Measurements from ENCODE around the gene HSP90AB1. TPM values are rescaled to one million over a fixed set of nuclear protein-coding genes. Genes with fewer than 3 reads are reported as not detected.
A peak's percentile ranks its signal among the peaks of the same experiment; 100 is the strongest.

HSP90AB1 gene
- total and polyA plus RNA-seq, 9 of the 15 experiments (the other 6 are each of a cell fraction or from before 2014, with no cell fraction given): 1,780 to 3,358 (median 2,262) TPM

DNA sequence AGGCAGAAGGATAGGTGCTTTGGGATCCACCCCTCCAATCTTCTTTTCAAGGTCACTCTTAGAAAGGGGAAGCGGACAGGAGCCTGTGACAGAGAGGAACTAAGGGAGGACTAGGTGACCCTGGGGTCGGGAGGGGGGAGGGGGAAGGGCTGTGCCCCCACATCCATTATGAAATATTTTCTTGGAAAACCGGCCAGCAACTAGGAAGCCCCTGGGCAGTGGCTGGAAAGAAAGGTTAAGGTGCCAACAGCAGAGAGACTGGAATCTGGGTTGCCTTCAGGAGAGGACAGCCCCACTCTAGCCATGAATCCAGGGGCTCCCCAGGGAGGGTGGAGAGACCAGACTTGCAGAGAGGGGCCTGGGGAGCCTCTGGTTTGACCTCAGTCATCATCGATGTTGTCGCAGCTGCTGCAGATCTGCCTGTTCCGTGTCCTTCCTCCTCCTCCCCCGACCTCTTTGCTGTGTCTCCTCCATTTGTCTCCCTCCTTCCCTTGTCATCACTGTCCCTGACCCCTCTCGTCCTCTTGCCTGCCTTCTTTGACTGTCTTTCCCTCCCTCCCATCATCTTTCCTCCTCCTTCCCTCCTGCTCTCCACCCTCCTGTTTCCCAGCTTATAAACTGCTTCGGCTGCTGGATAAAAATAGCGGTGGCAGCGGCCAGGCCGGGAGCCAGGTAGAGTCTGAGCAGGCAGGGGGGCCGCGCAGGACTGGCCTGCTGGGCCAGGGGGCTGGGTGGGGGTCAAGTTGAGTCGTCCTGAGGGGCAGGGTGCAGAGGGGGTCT, 20.3 kb upstream of the HSP90AB1 start (continued):
- TF ChIP-seq, protein P1, sequence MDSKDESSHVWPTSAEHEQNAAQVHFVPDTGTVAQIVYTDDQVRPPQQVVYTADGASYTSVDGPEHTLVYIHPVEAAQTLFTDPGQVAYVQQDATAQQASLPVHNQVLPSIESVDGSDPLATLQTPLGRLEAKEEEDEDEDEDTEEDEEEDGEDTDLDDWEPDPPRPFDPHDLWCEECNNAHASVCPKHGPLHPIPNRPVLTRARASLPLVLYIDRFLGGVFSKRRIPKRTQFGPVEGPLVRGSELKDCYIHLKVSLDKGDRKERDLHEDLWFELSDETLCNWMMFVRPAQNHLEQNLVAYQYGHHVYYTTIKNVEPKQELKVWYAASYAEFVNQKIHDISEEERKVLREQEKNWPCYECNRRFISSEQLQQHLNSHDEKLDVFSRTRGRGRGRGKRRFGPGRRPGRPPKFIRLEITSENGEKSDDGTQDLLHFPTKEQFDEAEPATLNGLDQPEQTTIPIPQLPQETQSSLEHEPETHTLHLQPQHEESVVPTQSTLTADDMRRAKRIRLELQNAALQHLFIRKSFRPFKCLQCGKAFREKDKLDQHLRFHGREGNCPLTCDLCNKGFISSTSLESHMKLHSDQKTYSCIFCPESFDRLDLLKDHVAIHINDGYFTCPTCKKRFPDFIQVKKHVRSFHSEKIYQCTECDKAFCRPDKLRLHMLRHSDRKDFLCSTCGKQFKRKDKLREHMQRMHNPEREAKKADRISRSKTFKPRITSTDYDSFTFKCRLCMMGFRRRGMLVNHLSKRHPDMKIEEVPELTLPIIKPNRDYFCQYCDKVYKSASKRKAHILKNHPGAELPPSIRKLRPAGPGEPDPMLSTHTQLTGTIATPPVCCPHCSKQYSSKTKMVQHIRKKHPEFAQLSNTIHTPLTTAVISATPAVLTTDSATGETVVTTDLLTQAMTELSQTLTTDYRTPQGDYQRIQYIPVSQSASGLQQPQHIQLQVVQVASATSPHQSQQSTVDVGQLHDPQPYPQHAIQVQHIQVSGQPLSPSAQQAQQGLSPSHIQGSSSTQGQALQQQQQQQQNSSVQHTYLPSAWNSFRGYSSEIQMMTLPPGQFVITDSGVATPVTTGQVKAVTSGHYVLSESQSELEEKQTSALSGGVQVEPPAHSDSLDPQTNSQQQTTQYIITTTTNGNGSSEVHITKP (IDR thresholded peaks at IDR 0.05; ENCODE audit: partially characterized antibody): peak; percentile 78
- TF ChIP-seq POLR2A (conservative IDR thresholded peaks at IDR 0.05) (no peak), ELF4 (CRISPR knock-in tag; IDR thresholded peaks at IDR 0.05) (peak; percentile 73; the same call in 1 of the 2 replicates), MYNN (IDR thresholded peaks at IDR 0.05) (no peak), MYNN (CRISPR knock-in tag; IDR thresholded peaks at IDR 0.05) (no peak), IRF1 (CRISPR knock-in tag; IDR thresholded peaks at IDR 0.05; ENCODE audit: borderline replicate concordance) (no peak), SNRNP70 (optimal IDR thresholded peaks at IDR 0.05; ENCODE audit: low read depth, low read length) (no peak), IFI16 (CRISPR knock-in tag; IDR thresholded peaks at IDR 0.05) (no peak), EHMT2 (IDR thresholded peaks at IDR 0.05) (no peak), MBD2 (IDR thresholded peaks at IDR 0.05; ENCODE audit: borderline replicate concordance, low read depth) (no peak), MEF2A (IDR thresholded peaks at IDR 0.05; ENCODE audit: control insufficient read depth, low read depth, low read length) (no peak), IRF9 (tag; IDR thresholded peaks at IDR 0.05) (no peak), HDAC1 (IDR thresholded peaks at IDR 0.05) (peak in 1 of 2 experiments; percentile 71; a peak in 1 of 4 replicates), SMARCB1 (IDR thresholded peaks at IDR 0.05; ENCODE audit: insufficient read length, low read depth) (no peak), ZBTB26 (CRISPR knock-in tag; IDR thresholded peaks at IDR 0.05) (peak; percentile 61; the same call in 1 of the 2 replicates), RBBP5 (IDR thresholded peaks at IDR 0.05; ENCODE audit: borderline replicate concordance, insufficient read depth, low read length, poor library complexity, severe bottlenecking) (peak; percentile 10), ZNF316 (IDR thresholded peaks at IDR 0.05) (0 out of 2 replicates have a peak, but pooled peaks have one; percentile 2), RBFOX2 (IDR thresholded peaks at IDR 0.05; ENCODE audit: low read depth, low read length) (no peak), MCM5 (IDR thresholded peaks at IDR 0.05; ENCODE audit: low read depth) (no peak), ARID2 (IDR thresholded peaks at IDR 0.05) (0 out of 2 replicates have a peak, but pooled peaks have one; percentile 21)
- TF ChIP-seq, protein P2, sequence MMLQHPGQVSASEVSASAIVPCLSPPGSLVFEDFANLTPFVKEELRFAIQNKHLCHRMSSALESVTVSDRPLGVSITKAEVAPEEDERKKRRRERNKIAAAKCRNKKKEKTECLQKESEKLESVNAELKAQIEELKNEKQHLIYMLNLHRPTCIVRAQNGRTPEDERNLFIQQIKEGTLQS (IDR thresholded peaks at IDR 0.05): no peak
- TF ChIP-seq, protein P2 (CRISPR knock-in tag; conservative IDR thresholded peaks at IDR 0.05): no peak

All from K562 (cell line).